IMR-90 (cell line): ENCODE measurements around the gene RBP2. TPM values are rescaled to one million over a fixed set of nuclear protein-coding genes. Genes with fewer than 3 reads are reported as not detected.
A peak's percentile ranks its signal among the peaks of the same experiment; 100 is the strongest.

ENCODE experiments used
- ATAC-seq: fragments of 200-7000 bp; cut with Tn5 transposase; 2 replicates; pipeline ENCODE4 v1.9.1; 2020; ENCODE audit warnings: low read depth, mild to moderate bottlenecking, moderate library complexity
- BruUV-seq: library from RNA; stranded (reverse); fragments of 400-500 nt; replicated peaks from 2 replicates; lab custom pipeline; 2021; lab: Mats Ljungman, UMichigan
- CTCF ChIA-PET: fragments of 300-600 bp; formaldehyde crosslinking; extraction: SDS; loops from one replicate; lab custom pipeline; 2021; ENCODE audit warnings: antibody characterized with exemption; lab: Yijun Ruan, JAX
- POLR2A ChIA-PET: fragments of 300-600 bp; sonication (Branson Sonifier 250); formaldehyde crosslinking; loops from one replicate; lab custom pipeline; 2022; ENCODE audit warnings: antibody characterized with exemption; ENCODE audit not compliant: unreplicated experiment; lab: Charles Lee
- DNase-seq: peaks from one replicate; pipeline ENCODE4 v3.0.0; 2013
- H2AFZ ChIP-seq: replicated peaks from 2 replicates; pipeline ENCODE3; 2013; ENCODE audit warnings: low read length, mild to moderate bottlenecking; ENCODE audit not compliant: poor library complexity
- H2AK5ac ChIP-seq: 2 replicates; pipeline ENCODE4 v1.6.1; 2013; ENCODE audit warnings: low read depth, low read length, inconsistent platforms
- H2AK9ac ChIP-seq: replicated peaks from 2 replicates; pipeline ENCODE3; 2013; ENCODE audit warnings: mild to moderate bottlenecking, low read depth, low read length, moderate library complexity; ENCODE audit not compliant: poor library complexity
- H2BK120ac ChIP-seq: 2 replicates; pipeline ENCODE4 v1.6.1; 2013; ENCODE audit warnings: low read depth, low read length, inconsistent platforms
- H2BK15ac ChIP-seq: 3 replicates; pipeline ENCODE4 v1.6.1; 2013; ENCODE audit warnings: low read depth, low read length, inconsistent platforms
- H2BK20ac ChIP-seq: 2 replicates; pipeline ENCODE4 v1.6.1; 2013; ENCODE audit warnings: low read depth, mild to moderate bottlenecking, inconsistent platforms, low read length, moderate library complexity
- H2BK5ac ChIP-seq: 2 replicates; pipeline ENCODE4 v1.6.1; 2013; ENCODE audit warnings: mild to moderate bottlenecking, low read depth, low read length, inconsistent platforms; ENCODE audit not compliant: poor library complexity, severe bottlenecking
- H3K14ac ChIP-seq: replicated peaks from 2 replicates; pipeline ENCODE4 v1.6.1; 2013; ENCODE audit warnings: low read depth, low read length, inconsistent platforms
- H3K18ac ChIP-seq: 2 replicates; pipeline ENCODE4 v1.6.1; 2013; ENCODE audit warnings: low read depth, low read length, control low read depth
- H3K23ac ChIP-seq: 2 replicates; pipeline ENCODE4 v1.6.1; 2013; ENCODE audit warnings: low read depth, low read length, inconsistent platforms
- H3K27ac ChIP-seq: 2 replicates; pipeline ENCODE4 v1.5.1; 2013; ENCODE audit warnings: mild to moderate bottlenecking, control low read depth, low read length; ENCODE audit not compliant: insufficient read depth
- H3K27me3 ChIP-seq: 2 replicates; pipeline ENCODE4 v1.6.1; 2013; ENCODE audit warnings: low read length; ENCODE audit not compliant: control insufficient read depth, insufficient read depth
- H3K36me3 ChIP-seq: 2 replicates; pipeline ENCODE4 v1.6.1; 2013; ENCODE audit warnings: low read length, mixed read lengths; ENCODE audit not compliant: control insufficient read depth, insufficient read depth
- H3K4ac ChIP-seq: 2 replicates; pipeline ENCODE4 v1.6.1; 2013; ENCODE audit warnings: low read depth, low read length, inconsistent platforms
- H3K4me1 ChIP-seq: 2 replicates; pipeline ENCODE4 v1.6.1; 2013; ENCODE audit warnings: low read length, mixed read lengths; ENCODE audit not compliant: control insufficient read depth, insufficient read depth
- H3K4me2 ChIP-seq: 2 replicates; pipeline ENCODE4 v1.6.1; 2013; ENCODE audit warnings: low read depth, mild to moderate bottlenecking, control low read depth, low read length, moderate library complexity
- H3K4me3 ChIP-seq: 2 replicates; pipeline ENCODE4 v1.5.1; 2013; ENCODE audit warnings: low read depth, mild to moderate bottlenecking, control low read depth, low read length, moderate library complexity; ENCODE audit not compliant: insufficient read depth
- H3K56ac ChIP-seq: 2 replicates; pipeline ENCODE4 v1.6.1; 2013; ENCODE audit warnings: low read length, inconsistent platforms; ENCODE audit not compliant: insufficient read depth; ENCODE audit errors: extremely low read depth
- H3K79me1 ChIP-seq, 2 experiments: 2 replicates each; pipeline ENCODE4 v1.6.1; 2013; ENCODE audit warnings: low read length in 2 of 2, inconsistent platforms in 1 of 2, low read depth in 1 of 2
- H3K9ac ChIP-seq: 2 replicates; pipeline ENCODE4 v1.6.1; 2013; ENCODE audit warnings: low read depth, low read length, control low read depth
- H3K9me1 ChIP-seq: 2 replicates; pipeline ENCODE4 v1.6.1; 2013; ENCODE audit warnings: low read length, inconsistent platforms; ENCODE audit not compliant: insufficient read depth
- H3K9me3 ChIP-seq: 2 replicates; pipeline ENCODE4 v1.6.1; 2013; ENCODE audit warnings: low read length; ENCODE audit not compliant: control insufficient read depth, insufficient read depth
- H4K20me1 ChIP-seq: 2 replicates; pipeline ENCODE4 v1.6.1; 2013; ENCODE audit warnings: low read length, inconsistent platforms; ENCODE audit not compliant: insufficient read depth
- H4K5ac ChIP-seq: 2 replicates; pipeline ENCODE4 v1.6.1; 2013; ENCODE audit warnings: mild to moderate bottlenecking, low read depth, low read length, control low read depth
- H4K8ac ChIP-seq, 2 experiments: 2 replicates each; pipeline ENCODE4 v1.6.1; 2013; ENCODE audit warnings: low read depth in 2 of 2, low read length in 2 of 2, control low read depth in 1 of 2, inconsistent platforms in 1 of 2
- H4K91ac ChIP-seq: 2 replicates; pipeline ENCODE4 v1.6.1; 2013; ENCODE audit warnings: low read depth, low read length, inconsistent platforms; ENCODE audit not compliant: insufficient read depth
- BHLHE40 ChIP-seq: fragments of 150-350 bp; IDR thresholded peaks from 2 replicates; pipeline ENCODE4 v1.6.1; 2016; ENCODE audit warnings: mild to moderate bottlenecking, low read depth, low read length
- CEBPB ChIP-seq: IDR thresholded peaks from 2 replicates; pipeline ENCODE4 v1.6.1; 2012; ENCODE audit warnings: low read depth, low read length, improper control_type of control experiment
- MXI1 ChIP-seq: IDR thresholded peaks from 2 replicates; pipeline ENCODE4 v1.6.1; 2012; ENCODE audit warnings: low read depth, mild to moderate bottlenecking, low read length, moderate library complexity, borderline replicate concordance
- POLR2A ChIP-seq: IDR thresholded peaks from 2 replicates; pipeline ENCODE4 v1.6.1; 2012; ENCODE audit warnings: mild to moderate bottlenecking, low read depth, low read length
- RAD21 ChIP-seq: IDR thresholded peaks from 2 replicates; pipeline ENCODE4 v1.6.1; 2012; ENCODE audit warnings: low read length, improper control_type of control experiment
- RFX5 ChIP-seq: IDR thresholded peaks from 2 replicates; pipeline ENCODE4 v1.8.0; 2012; ENCODE audit warnings: low read depth, mild to moderate bottlenecking, low read length, moderate library complexity
- SMC3 ChIP-seq: fragments of 150-350 bp; IDR thresholded peaks from 2 replicates; pipeline ENCODE4 v1.6.1; 2016; ENCODE audit warnings: low read depth, mild to moderate bottlenecking, antibody characterized with exemption, low read length, moderate library complexity
- WGBS, 2 experiments: methylation state at CpG; one replicate each; pipeline versions ENCODE4 v1.1.5 to v1.1.7; 2013; ENCODE audit warnings: missing lambda C conversion rate in 2 of 2; ENCODE audit not compliant: insufficient read length in 1 of 2; ENCODE audit errors: extremely low coverage in 2 of 2; 5-methylcytosine and 5-hydroxymethylcytosine counted together
- dilution Hi-C: fragments of 300-500 bp; cut with HindIII; formaldehyde crosslinking; loops from one replicate; pipeline ENCODE4 v1.14.3; 2018; ENCODE audit warnings: low sequenced_read_pairs; ENCODE audit not compliant: unreplicated experiment
- in situ Hi-C: fragments of 300-500 bp; cut with MboI; formaldehyde crosslinking; loops from 3 replicates; pipeline ENCODE4 v1.14.3; 2019; ENCODE audit warnings: low sequenced_read_pairs, inconsistent platforms, mixed read lengths
- intact Hi-C: fragments of 100-400 bp; cut with micrococcal nuclease; formaldehyde crosslinking; loops from 2 replicates; pipeline ENCODE4 v1.10.0; 2022
- polyA plus RNA-seq, 3 experiments: library from polyadenylated mRNA; depleted of rRNA; stranded (reverse); fragments of >200 nt; gene quantifications; 2 replicates each; pipeline ENCODE4 v1.2.3, GENCODE V29; 2012; ENCODE audit warnings: low replicate concordance in 1 of 3
- total RNA-seq: library from RNA; depleted of rRNA; stranded (reverse); fragments of >200 nt; gene quantifications from 2 replicates; pipeline ENCODE4 v1.2.3, GENCODE V29; 2012

The RBP2 gene
- total and polyA plus RNA-seq, 2 of the 4 experiments (the other 2 are of a cell fraction), result not detected

DNA sequence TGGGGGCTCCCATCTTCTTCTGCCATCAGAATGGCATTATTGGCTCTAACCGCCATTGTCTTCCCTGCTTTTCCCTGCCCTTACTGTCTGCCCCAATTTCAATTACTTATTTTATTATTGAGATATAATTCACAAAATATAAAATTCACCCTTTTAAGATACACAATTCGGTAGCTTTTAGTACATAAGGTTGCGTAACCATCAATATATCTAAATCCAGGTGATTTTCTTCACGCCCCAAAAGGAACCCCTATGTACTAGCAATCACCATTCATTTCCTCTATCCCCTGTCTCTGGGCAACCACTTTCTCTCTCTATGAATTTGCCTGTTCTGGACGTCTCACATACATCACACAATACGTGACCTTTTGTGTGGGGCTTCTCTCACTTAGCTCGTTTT, 18.0 kb downstream of the RBP2 start:
- no peak overlapping the region for H3K14ac ChIP-seq
- H3K4me1 ChIP-seq, result no peaks in the 10 kb centered on the region
- no peak overlapping the region for H3K23ac ChIP-seq
- no peak overlapping the region for H3K4me2 ChIP-seq
- no peaks in the 10 kb centered on the region for H3K9me3 ChIP-seq
- no peak overlapping the region for H2BK20ac ChIP-seq
- H2AFZ ChIP-seq, result no peak overlapping the region
- in situ Hi-C loops (no loop called here), dilution Hi-C loops (no loop called here), intact Hi-C loops (no loop called here)
- BruUV-seq, result no TSS peak
- no peaks in the 10 kb centered on the region for H3K79me1 ChIP-seq
- H3K27me3 ChIP-seq, result no peaks in the 10 kb centered on the region
- TF ChIP-seq MXI1, result no peak
- no peak for TF ChIP-seq SMC3
- TF ChIP-seq BHLHE40, result no peak
- peak; percentile 58 for TF ChIP-seq CEBPB
- no peak for TF ChIP-seq POLR2A
- no peak for TF ChIP-seq RAD21
- no peak for TF ChIP-seq RFX5
- H3K27ac ChIP-seq, result no peak overlapping the region
- H2BK15ac ChIP-seq, result no peak overlapping the region
- ChIA-PET POLR2A (no interaction called here), CTCF (no interaction called here)
- H4K91ac ChIP-seq, result no peak overlapping the region
- no peak overlapping the region for H3K56ac ChIP-seq
- H3K9ac ChIP-seq, result no peak overlapping the region
- H2BK5ac ChIP-seq, result no peak overlapping the region
- H3K4me3 ChIP-seq, result no peak overlapping the region
- H3K18ac ChIP-seq, result no peak overlapping the region
- WGBS, 2 experiments, result 88% methylated on average over 3 of the region's 7 CpGs; no CpG with 5 or more reads in 1 of the 2 experiments
- no peaks in the 10 kb centered on the region for H4K20me1 ChIP-seq
- no peak for ATAC-seq
- no peak for DNase-seq
- no peak overlapping the region for H4K5ac ChIP-seq
- H4K8ac ChIP-seq, result no peak overlapping the region
- no peaks in the 10 kb centered on the region for H3K36me3 ChIP-seq
- H3K4ac ChIP-seq, result no peak overlapping the region
- H3K9me1 ChIP-seq, result no peaks in the 10 kb centered on the region
- no peak overlapping the region for H2AK9ac ChIP-seq
- no peak overlapping the region for H2AK5ac ChIP-seq
- H2BK120ac ChIP-seq, result no peak overlapping the region
